ENCODE results near the gene ATP6V1B1.
"Not testable (repeated sequence)": the region's sequence is repeated elsewhere in the genome, so short reads cannot be mapped to it uniquely, and the experiment has no call there.

Gene ATP6V1B1

GRCh38 chr2:71011786-71012185 lies 76.1 kb downstream of the ATP6V1B1 start:
- not testable (repeated sequence) for DNase-seq (ENCODE audit: low spot score)

Data from CD4-positive, alpha-beta T cell treated with Interleukin-2 at 100 ng/mL for 4 hours (primary cell).